GM12874 (cell line): Measurements from ENCODE around the gene HIP1.

Experiments used
- TF ChIP-seq, protein P1 (sequence below): IDR thresholded peaks from 2 replicates; pipeline ENCODE4 v1.5.1; 2011; ENCODE audit warnings: low read depth, mild to moderate bottlenecking, control low read depth, low read length, moderate library complexity; ENCODE audit not compliant: insufficient read depth

Gene HIP1

DNA sequence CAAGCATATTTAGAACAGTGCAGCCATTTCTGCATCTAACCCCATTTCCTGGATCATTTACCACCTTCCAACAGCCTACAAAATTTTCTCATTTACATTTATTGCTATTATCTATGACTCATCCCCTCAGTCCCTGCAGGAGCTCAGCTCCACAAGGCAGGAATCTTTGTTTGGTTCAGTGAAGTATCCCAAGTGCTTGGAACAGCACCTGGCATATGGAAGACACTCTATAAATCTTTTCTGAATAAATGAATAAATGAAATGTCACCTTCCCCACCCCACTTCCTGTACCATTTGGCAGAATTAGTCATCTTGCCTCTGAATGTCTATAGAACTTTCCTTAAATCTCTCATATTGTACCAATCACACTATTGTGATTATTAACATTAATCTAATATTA is 110.7 kb downstream of the HIP1 start:
- TF ChIP-seq, protein P1, sequence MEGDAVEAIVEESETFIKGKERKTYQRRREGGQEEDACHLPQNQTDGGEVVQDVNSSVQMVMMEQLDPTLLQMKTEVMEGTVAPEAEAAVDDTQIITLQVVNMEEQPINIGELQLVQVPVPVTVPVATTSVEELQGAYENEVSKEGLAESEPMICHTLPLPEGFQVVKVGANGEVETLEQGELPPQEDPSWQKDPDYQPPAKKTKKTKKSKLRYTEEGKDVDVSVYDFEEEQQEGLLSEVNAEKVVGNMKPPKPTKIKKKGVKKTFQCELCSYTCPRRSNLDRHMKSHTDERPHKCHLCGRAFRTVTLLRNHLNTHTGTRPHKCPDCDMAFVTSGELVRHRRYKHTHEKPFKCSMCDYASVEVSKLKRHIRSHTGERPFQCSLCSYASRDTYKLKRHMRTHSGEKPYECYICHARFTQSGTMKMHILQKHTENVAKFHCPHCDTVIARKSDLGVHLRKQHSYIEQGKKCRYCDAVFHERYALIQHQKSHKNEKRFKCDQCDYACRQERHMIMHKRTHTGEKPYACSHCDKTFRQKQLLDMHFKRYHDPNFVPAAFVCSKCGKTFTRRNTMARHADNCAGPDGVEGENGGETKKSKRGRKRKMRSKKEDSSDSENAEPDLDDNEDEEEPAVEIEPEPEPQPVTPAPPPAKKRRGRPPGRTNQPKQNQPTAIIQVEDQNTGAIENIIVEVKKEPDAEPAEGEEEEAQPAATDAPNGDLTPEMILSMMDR = no peak

- TF ChIP-seq, protein P1 = no peak
Observed at GRCh38 chr7:75626954-75627353, 111.8 kb downstream of the HIP1 start.

- TF ChIP-seq, protein P1 = no peak
Observed at GRCh38 chr7:75625868-75626267, 112.9 kb downstream of the HIP1 start.

DNA sequence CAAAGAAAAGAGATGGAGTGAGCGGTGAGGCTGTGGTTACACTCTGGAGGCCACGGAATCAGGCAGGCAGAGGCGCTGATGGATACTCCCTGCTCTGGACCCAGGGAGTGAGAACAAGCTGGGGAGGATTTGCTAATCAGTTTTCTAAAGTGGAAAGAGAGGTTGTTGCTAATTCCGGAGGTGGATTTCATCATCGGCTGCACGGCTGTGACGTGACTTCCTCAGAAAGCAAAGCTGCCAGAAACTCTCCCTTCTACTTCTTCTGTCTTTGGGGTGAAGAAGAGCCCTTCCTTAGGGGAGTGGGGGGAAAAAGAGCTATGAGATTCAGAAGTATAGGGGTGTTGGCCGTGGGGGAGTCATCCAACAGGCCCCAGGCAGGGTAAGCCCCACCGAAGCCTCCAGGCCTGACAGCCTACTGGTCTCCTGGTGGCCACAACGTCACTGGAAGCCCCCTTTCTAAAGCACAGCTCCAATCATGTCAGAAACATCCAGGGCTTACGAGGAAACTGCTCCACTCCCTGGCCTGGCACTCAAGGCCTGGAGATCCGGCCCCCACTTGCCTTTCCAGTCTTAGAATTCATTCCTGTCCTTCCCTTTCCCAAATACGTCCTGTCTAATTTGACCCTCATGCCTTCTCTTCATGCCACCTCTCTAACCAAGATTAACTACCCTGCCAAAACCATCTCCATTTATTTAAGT is 114.5 kb downstream of the HIP1 start:
- TF ChIP-seq, protein P1 = no peak

DNA sequence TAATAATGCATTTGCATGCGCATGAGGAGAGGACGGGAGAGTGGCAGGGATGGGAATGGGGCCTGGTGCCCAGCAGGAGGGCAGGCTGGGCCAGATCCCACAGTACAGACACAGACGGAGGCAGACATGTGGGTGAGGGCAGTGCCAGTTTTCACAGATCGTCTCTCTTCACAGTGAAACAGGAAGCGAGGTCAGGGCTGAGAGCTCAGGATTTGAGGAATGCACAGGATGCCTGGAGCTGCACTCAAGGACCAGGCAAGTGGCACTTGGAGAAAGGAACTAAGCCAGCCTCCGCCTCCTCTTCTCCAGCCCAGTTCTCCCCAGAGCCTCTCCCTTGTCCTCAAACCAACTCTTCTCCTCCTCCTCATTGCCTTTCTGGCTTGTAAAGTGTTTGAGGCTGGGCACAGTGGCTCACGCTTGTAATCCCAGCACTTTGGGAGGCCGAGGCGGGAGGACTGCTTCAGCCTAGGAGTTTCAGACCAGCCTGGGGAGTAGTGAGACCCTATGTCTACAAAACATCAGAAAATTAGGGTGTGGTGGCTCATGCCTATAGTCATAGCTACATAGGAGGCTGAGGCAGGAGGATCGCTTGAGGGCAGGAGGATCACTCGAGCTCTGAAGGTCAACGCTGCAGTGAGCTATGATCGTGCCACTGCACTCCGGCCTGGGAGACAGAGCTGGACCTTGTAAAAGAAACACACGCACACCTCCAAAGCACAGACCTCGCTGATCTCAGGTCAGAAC is 115.2 kb downstream of the HIP1 start:
- TF ChIP-seq, protein P1 = no peak

DNA sequence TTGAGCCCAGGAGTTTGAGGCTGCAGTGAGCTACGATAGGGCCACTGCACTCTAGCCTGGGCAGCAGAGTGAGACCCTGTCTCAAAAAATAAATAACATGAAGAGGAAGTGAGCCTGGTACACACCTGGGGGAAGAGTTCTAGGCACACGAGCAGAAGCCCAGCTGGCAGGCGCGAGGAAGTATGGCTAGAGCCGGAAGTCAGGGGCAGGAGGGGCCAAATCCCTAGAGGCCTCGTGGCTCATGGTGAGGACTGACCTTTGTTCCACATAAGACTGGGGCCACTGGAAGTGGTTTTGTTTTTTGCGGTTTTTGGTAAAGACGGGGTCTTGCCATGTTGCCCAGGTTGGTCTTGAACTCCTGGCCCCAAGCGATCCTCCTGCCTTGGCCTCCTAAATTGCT is 117.6 kb downstream of the HIP1 start:
- TF ChIP-seq, protein P1 = no peak

DNA sequence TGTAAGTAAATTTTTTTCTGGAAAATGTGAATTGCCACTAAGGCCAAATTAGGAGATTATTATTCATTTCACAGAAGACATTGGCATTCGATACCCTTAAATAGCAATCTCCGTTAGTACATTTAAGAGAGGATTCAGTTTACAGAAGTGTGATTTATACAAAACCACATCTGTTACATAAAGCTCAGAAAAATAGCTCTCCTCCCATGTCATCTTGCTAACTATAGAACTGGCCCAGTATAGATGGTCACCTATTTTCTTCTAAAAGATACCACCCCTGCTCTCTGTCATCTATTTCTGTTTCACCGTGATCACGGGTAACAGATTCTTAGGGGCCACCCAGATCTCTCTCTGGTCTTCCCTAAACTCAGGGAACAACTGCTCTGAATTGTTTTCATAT is 119.1 kb downstream of the HIP1 start:
- TF ChIP-seq, protein P1 = no peak
